ENCODE results near the gene REPS2.

REPS2 gene

DNA sequence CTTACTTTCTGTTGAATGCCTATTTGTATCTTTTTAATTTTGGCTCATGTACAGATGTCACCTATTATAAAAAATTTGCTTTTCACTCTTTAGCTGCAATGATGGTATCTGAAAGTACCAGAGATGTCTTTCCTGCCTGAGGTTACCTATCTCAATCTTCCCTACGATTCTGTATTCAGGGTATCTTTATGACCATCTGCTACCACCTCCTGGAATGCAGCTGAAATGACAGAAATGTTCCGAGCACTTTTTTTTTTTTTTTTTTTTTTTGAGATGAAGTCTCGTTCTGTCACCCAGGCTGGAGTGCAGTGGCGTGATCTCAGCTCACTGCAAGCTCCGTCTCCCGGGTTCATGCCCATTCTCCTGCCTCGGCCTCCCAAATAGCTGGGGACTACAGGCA lies 136.4 kb downstream of the REPS2 start:
- TF ChIP-seq, protein P1, sequence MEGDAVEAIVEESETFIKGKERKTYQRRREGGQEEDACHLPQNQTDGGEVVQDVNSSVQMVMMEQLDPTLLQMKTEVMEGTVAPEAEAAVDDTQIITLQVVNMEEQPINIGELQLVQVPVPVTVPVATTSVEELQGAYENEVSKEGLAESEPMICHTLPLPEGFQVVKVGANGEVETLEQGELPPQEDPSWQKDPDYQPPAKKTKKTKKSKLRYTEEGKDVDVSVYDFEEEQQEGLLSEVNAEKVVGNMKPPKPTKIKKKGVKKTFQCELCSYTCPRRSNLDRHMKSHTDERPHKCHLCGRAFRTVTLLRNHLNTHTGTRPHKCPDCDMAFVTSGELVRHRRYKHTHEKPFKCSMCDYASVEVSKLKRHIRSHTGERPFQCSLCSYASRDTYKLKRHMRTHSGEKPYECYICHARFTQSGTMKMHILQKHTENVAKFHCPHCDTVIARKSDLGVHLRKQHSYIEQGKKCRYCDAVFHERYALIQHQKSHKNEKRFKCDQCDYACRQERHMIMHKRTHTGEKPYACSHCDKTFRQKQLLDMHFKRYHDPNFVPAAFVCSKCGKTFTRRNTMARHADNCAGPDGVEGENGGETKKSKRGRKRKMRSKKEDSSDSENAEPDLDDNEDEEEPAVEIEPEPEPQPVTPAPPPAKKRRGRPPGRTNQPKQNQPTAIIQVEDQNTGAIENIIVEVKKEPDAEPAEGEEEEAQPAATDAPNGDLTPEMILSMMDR (conservative IDR thresholded peaks at IDR 0.05; ENCODE audit: low read depth, low read length): no peak
- peak; percentile 8 for DNase-seq (ENCODE audit: low read depth)
- H3K4me3 ChIP-seq (ENCODE audit: low read depth, low read length): no peak overlapping the region

DNA sequence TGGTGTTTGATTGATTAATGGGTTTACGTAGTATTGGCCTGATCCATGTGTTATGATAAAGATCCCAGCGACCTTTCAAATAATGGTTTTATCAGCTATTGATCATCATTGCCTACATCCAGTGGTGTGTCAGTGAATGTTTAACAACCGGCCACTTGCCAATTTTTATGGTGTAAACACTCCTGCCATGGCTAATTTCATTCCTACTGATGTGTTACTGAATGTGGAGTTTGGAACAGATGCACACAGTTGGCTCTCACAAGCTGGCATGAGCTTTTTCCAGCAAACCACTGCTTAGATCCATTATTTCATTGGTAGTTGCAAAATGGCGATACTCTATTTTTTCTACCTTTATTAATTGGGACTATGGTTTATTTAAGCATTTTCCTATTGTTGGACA lies 139.9 kb downstream of the REPS2 start:
- no peak for DNase-seq (ENCODE audit: low read depth)
- TF ChIP-seq, protein P1 (conservative IDR thresholded peaks at IDR 0.05; ENCODE audit: low read depth, low read length): no peak
- no peak overlapping the region for H3K4me3 ChIP-seq (ENCODE audit: low read depth, low read length)

DNA sequence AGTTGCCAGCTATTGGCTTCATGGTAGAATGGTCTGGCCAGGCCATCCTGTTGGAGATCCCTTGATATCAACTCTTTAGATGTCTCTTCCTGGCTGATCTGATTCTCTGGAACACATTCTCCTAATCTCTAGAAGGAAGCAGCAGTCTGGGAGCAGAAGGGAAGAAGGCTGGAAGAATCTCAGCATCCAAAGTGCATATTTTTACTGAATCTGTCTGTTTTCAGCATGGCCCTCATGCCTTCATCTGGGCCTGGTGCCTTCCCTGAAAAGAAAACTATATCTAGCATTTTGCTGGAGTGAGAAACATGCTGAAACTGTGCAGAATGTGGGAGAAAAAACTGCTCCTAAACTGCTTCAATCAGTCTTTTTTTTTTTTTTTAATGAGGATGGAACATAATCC lies 148.7 kb downstream of the REPS2 start:
- H3K4me3 ChIP-seq (ENCODE audit: low read depth, low read length): no peak overlapping the region
- TF ChIP-seq, protein P1 (conservative IDR thresholded peaks at IDR 0.05; ENCODE audit: low read depth, low read length): no peak
- DNase-seq (ENCODE audit: low read depth): no peak

DNA sequence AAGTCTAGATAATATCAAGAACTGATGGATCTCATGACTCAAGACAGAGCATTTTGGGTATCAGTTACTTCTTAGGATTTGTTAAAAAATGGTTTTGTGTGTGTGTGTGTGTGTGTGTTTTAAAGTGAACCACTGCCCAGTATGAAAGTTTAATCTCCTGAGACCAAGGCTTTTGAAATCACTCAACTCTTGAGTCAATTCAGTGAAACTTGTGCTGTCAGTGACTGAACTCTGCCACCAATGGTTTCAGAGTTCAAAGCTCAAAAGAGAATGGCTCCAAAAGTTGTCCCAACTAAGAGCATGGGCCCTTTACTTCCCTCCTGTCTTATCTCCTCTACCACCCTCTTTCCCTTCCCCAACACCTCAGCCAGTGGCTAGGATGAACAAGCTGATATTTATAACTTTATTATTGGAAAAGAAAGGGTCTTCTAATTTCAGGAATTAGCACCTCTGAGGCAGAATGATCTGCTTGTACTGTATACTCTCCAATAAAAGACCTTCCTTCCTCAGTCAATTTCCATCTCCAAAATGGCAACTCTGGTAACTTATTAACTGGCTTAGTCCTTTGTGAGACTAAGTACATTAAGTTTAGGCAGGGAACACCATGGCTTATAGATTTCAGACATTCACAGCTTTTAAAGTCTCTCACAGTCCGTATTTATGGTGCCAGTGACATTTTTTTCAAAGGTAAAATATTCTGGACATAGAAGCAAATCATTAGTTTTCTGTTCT lies 152.2 kb downstream of the REPS2 start:
- no peak overlapping the region for H3K4me3 ChIP-seq (ENCODE audit: low read depth, low read length)
- no peak for DNase-seq (ENCODE audit: low read depth)
- TF ChIP-seq, protein P1 (conservative IDR thresholded peaks at IDR 0.05; ENCODE audit: low read depth, low read length): no peak

DNA sequence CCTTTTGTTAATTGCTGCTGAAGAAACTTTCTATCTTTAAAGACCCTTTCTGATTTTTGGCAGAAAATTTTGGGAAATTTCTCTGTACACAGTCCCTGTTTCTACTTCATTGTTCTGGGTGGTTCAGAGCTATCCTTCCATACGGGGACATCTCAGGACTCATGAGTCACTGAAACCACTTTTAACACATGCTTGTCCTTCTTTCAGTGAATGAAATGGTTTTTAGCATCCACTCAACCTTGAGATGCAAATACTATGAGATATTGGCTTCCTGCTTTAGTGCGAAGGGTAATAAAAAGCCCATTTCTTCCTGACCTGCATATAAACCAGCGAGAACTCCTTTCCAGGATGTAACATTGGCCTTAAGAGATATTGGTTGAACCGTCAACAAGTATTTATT lies 158.0 kb downstream of the REPS2 start:
- H3K4me3 ChIP-seq (ENCODE audit: low read depth, low read length): no peak overlapping the region
- no peak for DNase-seq (ENCODE audit: low read depth)
- TF ChIP-seq, protein P1 (conservative IDR thresholded peaks at IDR 0.05; ENCODE audit: low read depth, low read length): no peak

DNA sequence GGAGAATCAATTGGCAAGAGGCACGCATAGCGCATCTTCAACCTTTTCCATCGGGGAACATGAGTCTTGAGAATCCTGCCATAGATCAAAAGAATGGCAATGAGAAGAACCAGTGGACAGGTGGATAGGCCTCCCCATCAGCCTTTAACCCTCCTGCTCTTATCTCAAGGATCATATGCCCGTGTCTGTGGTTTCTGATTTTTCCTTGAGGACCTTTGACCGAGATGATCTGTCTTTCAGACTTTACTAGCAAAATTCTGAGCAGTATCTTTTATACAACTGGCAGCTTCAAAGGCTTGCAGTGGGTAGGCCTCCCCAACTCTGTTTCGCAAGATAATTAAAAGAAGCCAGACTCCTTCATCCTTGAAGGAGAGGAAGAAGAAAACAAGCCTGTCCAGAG lies 174.4 kb downstream of the REPS2 start:
- H3K4me3 ChIP-seq (ENCODE audit: low read depth, low read length): no peak overlapping the region
- DNase-seq (ENCODE audit: low read depth): no peak
- TF ChIP-seq, protein P1 (conservative IDR thresholded peaks at IDR 0.05; ENCODE audit: low read depth, low read length): no peak

DNA sequence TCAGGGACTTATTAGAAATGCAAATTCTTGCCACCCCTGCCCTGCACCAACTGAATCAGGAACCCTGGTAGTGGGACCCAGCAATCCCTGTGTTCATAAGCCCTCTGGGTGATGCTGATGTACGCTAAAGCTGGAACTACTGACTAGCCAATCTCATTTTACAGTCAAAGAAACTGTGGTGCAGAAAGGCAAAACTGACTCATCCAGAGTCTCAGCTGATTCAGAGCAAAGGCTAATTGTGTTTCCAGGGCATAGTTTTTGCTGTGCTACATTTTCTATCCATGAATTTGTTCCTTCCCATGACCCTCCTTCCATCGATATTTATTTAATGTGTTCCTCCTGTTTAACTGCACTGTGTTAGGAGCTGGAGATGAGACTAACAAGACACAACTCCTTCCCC lies 207.5 kb downstream of the REPS2 start:
- TF ChIP-seq, protein P1 (conservative IDR thresholded peaks at IDR 0.05; ENCODE audit: low read depth, low read length): no peak

More for the DNA sequence above, 207.5 kb downstream of the REPS2 start:
- H3K4me3 ChIP-seq (ENCODE audit: low read depth, low read length): no peak overlapping the region
- no peak for DNase-seq (ENCODE audit: low read depth)
